ENCODE data around the gene SMG1. TPM values are rescaled to one million over a fixed set of nuclear protein-coding genes. Genes with fewer than 3 reads are reported as not detected.
"Not testable (repeated sequence)": the region's sequence is repeated elsewhere in the genome, so short reads cannot be mapped to it uniquely, and the experiment has no call there.

Gene SMG1
- total RNA-seq, 1 donor, result 88.5 TPM

DNA sequence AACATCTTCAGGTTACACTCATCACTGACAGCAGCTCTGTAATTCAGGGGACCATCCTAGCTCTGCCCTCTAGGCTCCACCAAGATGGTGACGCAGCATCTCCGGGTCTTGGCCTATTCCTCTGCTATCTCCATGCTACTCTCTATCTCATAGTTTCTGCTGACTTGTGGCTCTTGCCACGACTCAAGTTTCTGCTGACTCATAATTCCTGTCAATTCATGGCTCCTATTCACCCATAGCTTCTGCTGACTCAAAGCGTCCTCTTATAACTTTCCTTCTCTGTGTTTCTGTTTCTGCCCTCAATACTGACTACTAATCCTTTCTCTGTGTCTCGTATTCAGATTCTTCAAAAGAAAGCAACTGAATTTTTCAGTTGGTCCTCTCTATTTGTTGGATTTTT lies 163.5 kb downstream of the SMG1 start:
- DNase-seq (ENCODE audit: low read depth); H3K4me3 ChIP-seq (ENCODE audit: low read depth, low read length): not testable (repeated sequence)

DNA sequence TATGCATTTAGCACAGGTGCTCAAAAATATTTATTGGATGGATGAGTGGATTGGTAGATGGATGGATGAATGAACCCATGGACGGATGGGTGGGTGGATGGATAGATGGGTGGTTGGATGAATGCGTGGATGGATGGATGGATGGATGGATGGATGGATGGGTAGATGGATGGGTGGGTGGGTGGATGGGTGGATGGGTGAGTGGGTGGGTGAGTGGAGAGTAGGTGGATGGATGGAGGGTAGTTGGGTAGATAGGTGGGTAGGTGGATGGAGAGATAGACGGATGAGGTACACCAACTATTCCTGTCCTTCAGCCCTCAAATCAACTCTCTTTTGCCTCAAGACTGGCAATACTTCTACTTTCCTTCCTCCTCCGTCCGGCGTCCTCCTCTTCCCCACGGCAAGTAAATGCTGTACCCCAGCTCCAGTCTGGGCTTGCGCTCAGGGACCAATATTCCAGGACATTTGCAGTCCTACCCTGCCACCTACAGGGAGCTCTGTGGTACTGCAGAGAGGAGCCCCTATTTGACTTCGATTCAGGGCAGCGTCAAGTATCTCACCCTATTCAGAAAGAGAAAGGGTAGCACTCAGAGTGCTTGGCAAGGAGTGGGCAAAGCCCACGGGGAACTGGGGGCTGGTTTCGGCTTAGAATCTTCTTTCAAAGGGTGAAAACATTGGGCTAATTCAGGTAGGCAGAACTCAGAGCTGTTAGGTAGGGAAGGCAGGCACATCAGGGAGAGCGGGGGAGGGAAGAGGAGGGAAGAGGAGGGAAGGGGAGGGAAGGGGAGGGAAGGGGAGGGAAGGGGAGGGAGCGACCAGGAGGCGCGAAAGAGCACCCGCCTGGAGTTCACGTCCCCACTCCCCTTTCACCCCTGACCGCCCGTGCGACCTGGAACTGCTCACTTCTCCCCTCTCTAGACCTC lies 166.3 kb downstream of the SMG1 start:
- not testable (repeated sequence) for DNase-seq (ENCODE audit: low read depth); H3K4me3 ChIP-seq (ENCODE audit: low read depth, low read length)
- TF ChIP-seq, protein P1, sequence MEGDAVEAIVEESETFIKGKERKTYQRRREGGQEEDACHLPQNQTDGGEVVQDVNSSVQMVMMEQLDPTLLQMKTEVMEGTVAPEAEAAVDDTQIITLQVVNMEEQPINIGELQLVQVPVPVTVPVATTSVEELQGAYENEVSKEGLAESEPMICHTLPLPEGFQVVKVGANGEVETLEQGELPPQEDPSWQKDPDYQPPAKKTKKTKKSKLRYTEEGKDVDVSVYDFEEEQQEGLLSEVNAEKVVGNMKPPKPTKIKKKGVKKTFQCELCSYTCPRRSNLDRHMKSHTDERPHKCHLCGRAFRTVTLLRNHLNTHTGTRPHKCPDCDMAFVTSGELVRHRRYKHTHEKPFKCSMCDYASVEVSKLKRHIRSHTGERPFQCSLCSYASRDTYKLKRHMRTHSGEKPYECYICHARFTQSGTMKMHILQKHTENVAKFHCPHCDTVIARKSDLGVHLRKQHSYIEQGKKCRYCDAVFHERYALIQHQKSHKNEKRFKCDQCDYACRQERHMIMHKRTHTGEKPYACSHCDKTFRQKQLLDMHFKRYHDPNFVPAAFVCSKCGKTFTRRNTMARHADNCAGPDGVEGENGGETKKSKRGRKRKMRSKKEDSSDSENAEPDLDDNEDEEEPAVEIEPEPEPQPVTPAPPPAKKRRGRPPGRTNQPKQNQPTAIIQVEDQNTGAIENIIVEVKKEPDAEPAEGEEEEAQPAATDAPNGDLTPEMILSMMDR (IDR thresholded peaks at IDR 0.05; ENCODE audit: insufficient read depth, low read depth, low read length), result peak; percentile 57

GRCh38 chr16:18757960-18758660 lies 168.1 kb downstream of the SMG1 start:
- not testable (repeated sequence) for H3K4me3 ChIP-seq (ENCODE audit: low read depth, low read length); DNase-seq (ENCODE audit: low read depth)

GRCh38 chr16:18756639-18757038 lies 169.6 kb downstream of the SMG1 start:
- H3K4me3 ChIP-seq (ENCODE audit: low read depth, low read length); DNase-seq (ENCODE audit: low read depth): not testable (repeated sequence)

Other genes with a start within 250 kb of the SMG1 start
- 871 and 1,016 TPM in 2 replicates for gene RPS15A, start 136.1 kb downstream of the SMG1 start, total RNA-seq
- 161 and 369 TPM in 2 replicates for gene ARL6IP1, start 124.9 kb downstream of the SMG1 start, total RNA-seq
- gene TMC7, start 57.5 kb upstream of the SMG1 start, total RNA-seq, result under 0.01 and 0.32 TPM in 2 replicates
- gene COQ7, start 141.2 kb upstream of the SMG1 start, total RNA-seq, result 9.9 and 10.0 TPM in 2 replicates
- gene ITPRIPL2, start 187.6 kb upstream of the SMG1 start, total RNA-seq, result 40.3 and 46.2 TPM in 2 replicates
- gene SYT17, start 241.8 kb upstream of the SMG1 start, total RNA-seq, result under 0.01 TPM in 2 replicates

All from fibroblast of villous mesenchyme (primary cell).